Astrocyte of the cerebellum (primary cell): Measurements from ENCODE around the gene CALHM1.

Experiments
- DNase-seq: peaks from one replicate; pipeline ENCODE4 v3.0.0-alpha.2; 2011; ENCODE audit warnings: low read depth
- H3K4me3 ChIP-seq: 2 replicates; pipeline ENCODE4 v1.5.1; 2011; ENCODE audit warnings: mild to moderate bottlenecking, low read depth, low read length, moderate library complexity
- in situ Hi-C: cut with HindIII; loops from 2 replicates; pipeline ENCODE4 v1.10.0; 2017; ENCODE audit warnings: low sequenced_read_pairs
- TF ChIP-seq, protein P1 (sequence below): IDR thresholded peaks from 2 replicates; pipeline ENCODE4 v1.5.1; 2012; ENCODE audit warnings: low read length, low read depth, moderate library complexity, mild to moderate bottlenecking; ENCODE audit errors: missing control alignments

The CALHM1 gene

GRCh38 chr10:103501186-103501585 lies 42.5 kb upstream of the CALHM1 start:
- DNase-seq = no peak
- H3K4me3 ChIP-seq = no peak overlapping the region
- in situ Hi-C loops = no loop called here
- TF ChIP-seq, protein P1, sequence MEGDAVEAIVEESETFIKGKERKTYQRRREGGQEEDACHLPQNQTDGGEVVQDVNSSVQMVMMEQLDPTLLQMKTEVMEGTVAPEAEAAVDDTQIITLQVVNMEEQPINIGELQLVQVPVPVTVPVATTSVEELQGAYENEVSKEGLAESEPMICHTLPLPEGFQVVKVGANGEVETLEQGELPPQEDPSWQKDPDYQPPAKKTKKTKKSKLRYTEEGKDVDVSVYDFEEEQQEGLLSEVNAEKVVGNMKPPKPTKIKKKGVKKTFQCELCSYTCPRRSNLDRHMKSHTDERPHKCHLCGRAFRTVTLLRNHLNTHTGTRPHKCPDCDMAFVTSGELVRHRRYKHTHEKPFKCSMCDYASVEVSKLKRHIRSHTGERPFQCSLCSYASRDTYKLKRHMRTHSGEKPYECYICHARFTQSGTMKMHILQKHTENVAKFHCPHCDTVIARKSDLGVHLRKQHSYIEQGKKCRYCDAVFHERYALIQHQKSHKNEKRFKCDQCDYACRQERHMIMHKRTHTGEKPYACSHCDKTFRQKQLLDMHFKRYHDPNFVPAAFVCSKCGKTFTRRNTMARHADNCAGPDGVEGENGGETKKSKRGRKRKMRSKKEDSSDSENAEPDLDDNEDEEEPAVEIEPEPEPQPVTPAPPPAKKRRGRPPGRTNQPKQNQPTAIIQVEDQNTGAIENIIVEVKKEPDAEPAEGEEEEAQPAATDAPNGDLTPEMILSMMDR = no peak

- no peak overlapping the region for H3K4me3 ChIP-seq
- in situ Hi-C loops = no loop called here
- DNase-seq = no peak
- TF ChIP-seq, protein P1 = no peak
Measured at GRCh38 chr10:103500481-103500880, 41.8 kb upstream of the CALHM1 start.

DNA sequence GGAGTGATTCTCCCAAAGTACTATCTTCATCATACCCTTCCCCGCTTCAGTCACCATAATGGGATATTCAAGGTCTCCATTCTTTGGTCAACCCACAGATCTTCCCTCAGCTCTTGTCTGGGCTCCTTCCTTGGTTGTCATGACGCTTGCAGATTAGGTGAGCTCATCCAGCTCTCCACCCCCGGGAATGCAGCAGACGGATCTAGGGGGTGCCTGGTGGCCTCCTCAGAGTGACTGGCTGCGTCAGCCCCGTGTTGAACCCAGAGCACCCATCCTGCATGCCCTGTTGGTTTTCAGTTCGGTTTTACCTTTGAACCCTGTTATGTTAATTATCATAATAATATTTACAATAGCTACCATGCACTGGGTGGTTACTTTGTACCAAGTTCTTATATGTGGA lies 41.2 kb upstream of the CALHM1 start:
- TF ChIP-seq, protein P1 = no peak
- DNase-seq = no peak
- no peak overlapping the region for H3K4me3 ChIP-seq
- in situ Hi-C loops = no loop called here

GRCh38 chr10:103498936-103499638 lies 40.4 kb upstream of the CALHM1 start:
- no peak overlapping the region for H3K4me3 ChIP-seq
- no peak for DNase-seq
- TF ChIP-seq, protein P1 = no peak
- in situ Hi-C loops = no loop called here

DNA sequence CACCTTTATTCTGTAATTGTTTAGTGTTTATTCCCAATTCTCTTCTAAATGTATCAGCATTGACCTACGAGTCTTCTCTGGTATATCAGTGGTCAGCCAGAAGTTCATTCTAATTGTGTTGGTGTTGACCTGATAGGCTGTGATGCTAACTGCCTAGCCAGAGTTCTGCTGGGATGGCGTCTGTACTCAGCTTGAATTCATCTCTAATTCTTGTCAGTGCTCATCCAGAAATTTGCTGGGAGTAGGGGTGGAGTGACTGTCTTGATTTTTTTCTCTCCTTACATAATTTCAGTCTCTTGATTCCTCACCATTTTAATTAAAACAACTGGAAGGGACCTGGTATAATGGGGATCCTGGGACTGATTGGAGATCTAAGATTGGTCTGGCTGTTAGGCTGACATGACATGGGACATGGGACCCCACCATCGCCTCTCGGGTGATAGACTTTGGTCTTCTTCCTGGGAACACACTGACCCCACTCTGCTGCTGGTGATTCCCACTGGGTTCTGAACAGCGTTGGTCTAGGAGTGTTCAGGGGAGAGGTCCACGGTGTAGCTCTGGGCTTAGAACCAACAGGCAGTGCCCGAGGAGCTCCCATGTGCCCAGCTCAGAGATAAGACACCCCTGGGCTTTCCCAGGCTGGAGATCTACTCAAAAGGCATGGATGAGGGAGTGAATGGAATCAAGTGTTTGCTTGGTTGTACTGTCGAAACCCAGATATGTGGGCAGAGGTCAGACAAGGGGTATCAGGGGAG lies 38.6 kb upstream of the CALHM1 start:
- DNase-seq = no peak
- TF ChIP-seq, protein P1 = no peak
- in situ Hi-C loops = no loop called here
- H3K4me3 ChIP-seq = no peak overlapping the region

GRCh38 chr10:103495321-103495720 lies 36.6 kb upstream of the CALHM1 start:
- H3K4me3 ChIP-seq = no peak overlapping the region
- in situ Hi-C loops = no loop called here
- no peak for DNase-seq
- TF ChIP-seq, protein P1 = no peak
